Ovary (tissue), 3 donors: Measurements from ENCODE around the gene SH3PXD2B.

Experiments used
- CTCF ChIP-seq, 3 donors: fragments of 450-650 bp in 2 of 3; fragments of 200-600 bp in 1 of 3; IDR thresholded peaks; one replicate each; pipeline versions ENCODE4 v1.5.1 to v1.8.0; 2016 to 2022; ENCODE audit warnings: antibody characterized with exemption in 3 of 3, mild to moderate bottlenecking in 1 of 3
- EP300 ChIP-seq: sonication (generic); formaldehyde crosslinking; IDR thresholded peaks from one replicate; pipeline ENCODE4 v1.6.1; 2017; ENCODE audit warnings: antibody characterized with exemption
- POLR2A ChIP-seq: fragments of 450-650 bp; IDR thresholded peaks from one replicate; pipeline ENCODE4 v1.6.1; 2017; ENCODE audit warnings: antibody characterized with exemption, mild to moderate bottlenecking, moderate library complexity
- donor health status: DM: no; HTN: no; CAD: no.

GRCh38 chr5:172494630-172495505 is 40.5 kb upstream of the SH3PXD2B start:
- TF ChIP-seq POLR2A: no peak
- TF ChIP-seq CTCF (IDR thresholded peaks at IDR 0.05): no peak
- no peak for TF ChIP-seq EP300
